Fibroblast of skin of right quadriceps (primary cell): Measurements from ENCODE around the gene DMD.
A peak's percentile ranks its signal among the peaks of the same experiment; 100 is the strongest.

ENCODE experiments used
- DNase-seq: peaks from one replicate; pipeline ENCODE4 v3.0.0-alpha.2; 2013

Gene DMD

GRCh38 chrX:31832263-31832662, 1379.1 kb downstream of the DMD start:
- DNase-seq: no peak

DNA sequence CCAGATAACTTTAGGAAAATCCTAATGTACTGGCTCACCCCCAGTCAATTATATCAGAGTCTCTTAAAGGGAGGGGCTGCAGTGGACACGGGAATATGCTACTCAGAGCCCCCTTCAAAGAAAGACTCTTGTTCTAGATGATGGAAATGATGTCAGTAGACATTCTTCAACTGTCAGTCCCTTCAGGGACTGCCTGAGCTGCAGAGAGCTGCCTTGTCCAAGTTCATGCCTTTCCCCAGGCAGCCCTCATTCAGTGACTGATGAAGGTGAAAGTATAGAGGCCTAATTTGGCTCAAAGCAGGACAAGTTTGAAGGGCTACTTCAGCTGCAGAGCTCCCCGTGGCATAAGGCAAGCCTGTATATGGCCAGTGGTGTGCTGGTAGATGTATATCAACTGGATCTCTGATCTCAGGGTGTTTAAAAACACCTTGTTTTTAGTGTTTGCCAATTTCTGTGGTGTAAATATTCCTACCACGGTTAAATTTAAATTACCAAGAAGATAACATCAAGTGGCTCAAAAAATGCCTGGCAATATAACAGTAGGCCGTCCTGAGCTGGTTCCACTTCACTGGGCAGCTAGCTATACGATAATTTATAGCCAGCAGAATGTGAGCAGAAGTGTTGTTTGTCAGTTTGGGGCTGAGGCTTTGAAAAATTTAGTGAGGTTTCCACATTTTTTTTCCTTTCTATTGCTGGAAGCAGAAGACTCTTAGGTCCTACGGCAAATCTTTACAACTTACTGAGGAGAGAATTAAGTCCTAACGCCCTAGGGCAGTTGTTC, 1390.7 kb downstream of the DMD start:
- DNase-seq: no peak

DNA sequence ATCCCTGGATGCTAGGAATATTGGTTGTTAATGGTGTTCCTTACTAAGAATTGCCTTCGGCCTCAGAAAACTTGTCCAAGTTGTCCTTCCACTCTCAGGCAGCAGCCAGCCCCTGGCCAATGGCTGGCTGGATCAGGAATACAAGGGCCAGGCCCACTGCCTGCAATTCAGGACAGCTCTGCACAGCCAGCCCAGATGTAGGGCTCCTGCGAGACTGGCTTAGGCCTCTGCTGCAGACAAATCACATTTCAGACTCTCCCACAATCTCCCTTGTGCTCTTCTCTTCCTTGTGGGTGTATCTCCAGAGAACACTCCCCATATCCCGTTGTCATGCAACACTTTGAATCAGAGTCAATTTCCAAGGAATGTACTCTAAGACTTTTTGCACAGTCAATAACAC, 1391.9 kb downstream of the DMD start:
- DNase-seq: no peak

- no peak for DNase-seq
These were observed 1400.2 kb downstream of the DMD start for GRCh38 chrX:31811106-31811505.

GRCh38 chrX:31808357-31808756, 1403.0 kb downstream of the DMD start:
- no peak for DNase-seq

DNA sequence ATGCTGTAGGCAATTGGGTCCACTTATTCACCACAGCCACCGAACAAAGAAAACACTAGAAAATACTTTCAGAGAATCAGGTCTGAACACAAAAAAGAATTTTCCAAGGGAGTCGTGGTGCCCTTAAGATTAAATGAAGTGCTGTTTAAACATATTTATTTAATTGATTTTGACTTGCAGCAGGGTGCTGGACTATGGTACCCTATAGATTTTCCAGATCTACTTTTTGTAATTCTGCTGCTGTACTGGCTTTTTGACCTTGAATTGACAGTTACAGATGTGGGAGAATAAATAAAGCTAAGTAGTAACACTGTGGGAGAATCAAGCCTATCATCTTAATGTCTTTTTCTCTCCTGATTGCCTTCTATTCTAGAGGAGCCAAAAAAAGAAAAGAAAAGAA, 1404.2 kb downstream of the DMD start:
- no peak for DNase-seq

GRCh38 chrX:31805781-31806180, 1405.6 kb downstream of the DMD start:
- DNase-seq: no peak

DNA sequence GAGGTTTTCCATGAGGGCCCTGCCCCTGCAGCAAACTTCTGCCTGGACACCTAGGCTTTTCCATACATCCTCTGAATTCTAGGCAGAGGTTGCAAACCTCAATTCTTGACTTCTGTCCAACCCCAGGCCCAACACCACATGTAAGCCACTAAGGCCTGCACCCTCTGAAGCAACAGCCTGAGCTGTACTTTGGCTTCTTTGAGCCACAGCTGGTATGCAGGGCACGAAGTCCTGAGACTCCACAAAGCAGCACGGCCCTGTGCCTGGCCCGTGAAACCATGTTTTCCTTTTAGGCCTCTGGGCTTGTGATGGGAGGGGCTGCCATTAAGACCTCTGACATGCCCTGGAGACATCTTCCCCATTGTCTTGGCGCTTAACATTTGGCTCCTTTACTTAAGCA, 1411.1 kb downstream of the DMD start:
- no peak for DNase-seq

- no peak for DNase-seq
These were observed 1414.7 kb downstream of the DMD start for GRCh38 chrX:31796624-31797023.

GRCh38 chrX:31747411-31747810, 1463.9 kb downstream of the DMD start:
- no peak for DNase-seq

DNA sequence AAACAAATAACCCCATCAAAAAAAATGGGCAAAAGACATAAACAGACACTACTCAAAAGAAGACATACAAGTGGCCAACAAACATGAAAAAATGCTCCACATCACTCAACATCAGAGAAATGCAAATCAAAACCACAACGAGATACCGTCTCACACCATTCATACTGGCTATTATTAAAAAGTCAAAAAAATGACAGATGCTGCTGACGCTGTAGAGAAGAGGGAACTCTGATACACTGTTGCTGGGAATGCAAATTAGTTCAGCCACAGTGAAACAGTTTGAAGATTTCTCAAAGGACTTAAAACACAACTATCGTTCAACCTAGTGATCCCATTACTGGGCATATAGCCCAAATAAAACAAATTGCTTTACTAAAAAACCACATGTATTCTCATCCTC, 1468.3 kb downstream of the DMD start:
- DNase-seq: no peak

DNA sequence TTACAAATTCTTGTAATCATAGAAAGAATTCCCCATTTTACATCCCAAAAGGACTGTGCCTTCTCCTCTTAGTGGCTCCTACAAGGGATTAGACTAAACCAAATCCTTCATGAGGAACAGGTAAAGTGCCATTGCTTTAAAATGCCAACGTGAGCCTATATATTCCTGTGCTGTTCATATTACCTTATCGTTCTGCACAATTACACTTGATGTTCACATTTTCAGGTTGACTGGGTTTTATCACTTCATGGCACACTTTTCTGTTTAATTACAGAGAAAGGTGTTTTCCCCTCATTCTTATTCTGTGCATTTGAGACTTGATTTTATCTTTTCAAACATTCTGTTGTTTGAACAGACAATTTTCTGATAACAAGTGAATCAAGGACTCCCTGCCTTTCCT, 1493.9 kb downstream of the DMD start:
- DNase-seq: no peak

- DNase-seq: no peak
These were observed 1495.7 kb downstream of the DMD start for GRCh38 chrX:31715675-31716074.

DNA sequence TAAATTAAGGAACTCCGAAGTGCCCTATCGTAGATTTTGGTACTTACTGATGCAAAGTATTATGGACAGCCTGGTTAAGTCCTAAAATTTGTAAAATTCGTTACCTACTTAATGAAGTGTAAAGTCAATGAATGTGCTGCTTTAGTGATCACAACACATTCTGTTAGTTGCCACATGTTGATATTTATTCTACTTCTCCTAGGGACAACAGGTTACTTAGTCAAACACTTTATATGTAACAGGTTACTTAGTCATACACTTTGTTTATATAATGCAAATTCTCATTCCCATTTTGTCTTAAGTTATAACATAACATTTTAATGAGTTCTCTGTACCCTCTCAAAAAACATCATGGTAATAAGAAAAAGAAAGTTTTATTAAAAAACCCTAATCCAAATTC, 1496.6 kb downstream of the DMD start:
- DNase-seq: no peak

GRCh38 chrX:31713120-31713519, 1498.2 kb downstream of the DMD start:
- DNase-seq: no peak

DNA sequence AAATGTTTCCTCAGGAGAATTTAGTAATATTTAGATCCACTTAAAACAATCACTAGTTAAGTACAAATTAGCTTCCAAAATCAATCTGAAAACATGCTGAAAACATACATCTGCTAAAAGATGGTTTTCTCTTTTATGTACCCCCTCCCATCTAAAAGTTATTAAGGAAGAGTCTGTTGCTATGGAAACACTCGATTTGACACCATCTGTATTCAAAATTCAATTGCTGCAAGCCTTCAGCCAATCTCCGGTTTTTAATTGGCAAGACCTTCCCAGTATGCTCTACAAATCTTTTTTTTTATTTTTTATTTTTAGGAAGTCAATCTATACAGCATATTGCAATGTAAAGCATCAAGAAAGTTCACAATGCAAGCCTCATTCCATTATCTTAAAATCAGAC, 1500.2 kb downstream of the DMD start:
- no peak for DNase-seq

- peak; percentile 41 for DNase-seq
These were observed 1503.2 kb downstream of the DMD start for GRCh38 chrX:31708116-31708515.

- peak; percentile 48 for DNase-seq
These were observed 1504.9 kb downstream of the DMD start for GRCh38 chrX:31706466-31706865.

DNA sequence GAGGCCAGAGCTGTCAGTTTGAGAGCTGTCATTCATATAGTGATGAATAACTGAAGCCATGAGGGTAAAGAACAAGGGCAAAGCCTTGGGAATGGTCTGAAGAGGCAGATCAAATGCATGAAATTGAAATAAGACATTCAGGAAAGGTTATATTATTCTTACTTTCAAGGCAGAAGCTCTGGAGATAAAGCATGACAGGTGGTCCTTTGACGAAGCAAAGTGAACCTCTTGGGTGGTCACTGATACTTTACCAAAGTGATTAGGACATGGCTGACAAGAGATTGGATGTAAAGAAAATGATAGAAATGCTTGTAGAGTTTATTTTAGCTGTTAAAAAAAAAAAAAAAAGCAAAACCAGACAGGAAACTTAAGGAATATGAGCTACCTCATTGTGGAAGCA, 1505.5 kb downstream of the DMD start:
- DNase-seq: no peak

DNA sequence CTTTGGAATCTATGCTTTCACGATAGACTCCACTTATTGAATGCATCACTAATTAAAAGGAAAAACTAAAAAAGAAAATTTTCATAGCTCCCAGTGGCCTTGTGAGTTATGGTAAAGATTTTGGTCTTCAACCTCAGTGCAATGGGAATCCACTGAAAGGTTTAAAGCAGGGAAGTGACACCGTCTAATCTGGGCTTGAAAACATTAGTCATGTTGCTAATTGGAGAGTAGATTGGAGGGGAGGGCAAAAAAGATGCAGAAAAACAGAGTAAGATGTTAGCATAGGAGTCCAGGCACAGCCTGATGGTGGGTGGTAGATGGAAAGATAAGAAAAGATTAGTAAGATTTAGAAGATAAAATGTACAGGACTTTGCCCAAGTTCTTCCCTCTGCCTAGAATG, 1506.4 kb downstream of the DMD start:
- no peak for DNase-seq

- peak; percentile 24 for DNase-seq
These were observed 1509.1 kb downstream of the DMD start for GRCh38 chrX:31702222-31702621.

GRCh38 chrX:31697294-31697916, 1513.9 kb downstream of the DMD start:
- DNase-seq: no peak

DNA sequence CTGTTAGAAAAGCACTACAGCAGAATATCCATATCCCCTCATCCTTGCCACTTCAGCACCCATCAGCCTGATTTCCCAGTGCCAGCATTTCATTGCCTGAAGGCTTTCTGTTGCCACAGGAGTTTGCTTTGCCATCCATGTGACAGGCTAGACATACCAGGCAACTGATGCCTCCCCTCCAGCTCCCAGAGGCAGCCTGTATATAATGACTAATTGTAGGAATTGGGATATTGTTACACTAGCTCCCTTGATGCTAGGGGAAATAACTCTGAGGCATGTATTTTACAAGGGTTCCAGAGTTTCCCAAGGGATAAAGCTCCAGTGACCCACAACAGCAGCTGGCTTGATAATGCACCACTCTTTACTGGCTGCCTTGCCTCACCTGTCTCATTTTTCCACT, 1531.5 kb downstream of the DMD start:
- DNase-seq: no peak

GRCh38 chrX:31670245-31670644, 1541.1 kb downstream of the DMD start:
- DNase-seq: no peak

GRCh38 chrX:31665454-31665853, 1545.9 kb downstream of the DMD start:
- DNase-seq: no peak
